HepG2 (cell line): ENCODE data around the gene EEFSEC. TPM values are rescaled to one million over a fixed set of nuclear protein-coding genes. Genes with fewer than 3 reads are reported as not detected.

Experiments
- ATAC-seq: fragments of 200-7000 bp; cut with Tn5 transposase; 3 replicates; pipeline ENCODE4 v1.9.1; 2020; ENCODE audit warnings: mild to moderate bottlenecking, moderate library complexity
- BruUV-seq: library from RNA; stranded (reverse); fragments of 400-500 nt; replicated peaks from 2 replicates; lab custom pipeline; 2021; lab: Mats Ljungman, UMichigan
- CTCF ChIA-PET: fragments of 300-600 bp; formaldehyde crosslinking; extraction: SDS; loops from one replicate; lab custom pipeline; 2021; ENCODE audit warnings: low total read pairs, inconsistent platforms, low intra/inter-chr PET ratio; lab: Yijun Ruan, JAX
- POLR2A ChIA-PET: fragments of 350-600 bp; sonication (Branson Sonifier 250); formaldehyde crosslinking; loops from one replicate; lab custom pipeline; 2020; ENCODE audit warnings: antibody characterized with exemption, inconsistent platforms; lab: Yijun Ruan, JAX
- DNase-seq: peaks from one replicate; pipeline ENCODE4 v3.0.0-alpha.2; 2015; ENCODE audit warnings: low spot score
- FAIRE-seq: peaks from 3 replicates; lab custom pipeline; 2011; peaks lifted over from hg19 to GRCh38; lab: Jason Lieb, UNC
- H2AFZ ChIP-seq: one replicate; pipeline ENCODE4 v1.6.1; 2011; ENCODE audit warnings: low read length, inconsistent platforms
- H3K27ac ChIP-seq: fragments of 300-600 bp; 3 replicates; pipeline ENCODE4 v1.8.0; 2011; ENCODE audit warnings: mixed run types, mild to moderate bottlenecking, mixed read lengths, low read length, inconsistent platforms; ENCODE audit not compliant: insufficient read depth; ENCODE audit errors: extremely low read length
- H3K27me3 ChIP-seq, 2 experiments: fragments of 200-600 bp in 1 of 2; 2 replicates in 1 of 2; 3 replicates in 1 of 2; pipeline versions ENCODE4 v1.6.0 to v1.8.0; 2011; ENCODE audit warnings: low read length in 2 of 2, mild to moderate bottlenecking in 2 of 2, moderate library complexity in 2 of 2, inconsistent platforms in 1 of 2; ENCODE audit not compliant: insufficient read depth in 2 of 2, control insufficient read depth in 1 of 2
- H3K36me3 ChIP-seq, 2 experiments: fragments of 200-600 bp in 1 of 2; replicated peaks in 1 of 2; 2 replicates in 1 of 2; 3 replicates in 1 of 2; pipeline versions ENCODE4 v1.5.1 to v1.8.0; 2011; ENCODE audit warnings: low read length in 2 of 2, inconsistent platforms in 1 of 2; ENCODE audit not compliant: insufficient read depth in 2 of 2, control insufficient read depth in 1 of 2
- H3K4me1 ChIP-seq: 2 replicates; pipeline ENCODE4 v1.5.1; 2012; ENCODE audit warnings: low read length, inconsistent platforms; ENCODE audit not compliant: insufficient read depth
- H3K4me2 ChIP-seq: 2 replicates; pipeline ENCODE4 v1.6.0; 2011; ENCODE audit warnings: low read depth, low read length, inconsistent platforms
- H3K4me3 ChIP-seq, 3 experiments: fragments of 200-600 bp in 1 of 3; sonication (generic), shearing (Covaris generic) in 1 of 3; replicated peaks in 1 of 3; 2 replicates each; pipeline ENCODE4 v1.5.1; 2011 to 2016; ENCODE audit warnings: low read length in 3 of 3, inconsistent platforms in 2 of 3, low read depth in 2 of 3, mild to moderate bottlenecking in 2 of 3, control low read depth in 1 of 3, mixed read lengths in 1 of 3; ENCODE audit not compliant: insufficient read depth in 1 of 3
- H3K79me2 ChIP-seq: one replicate; pipeline ENCODE4 v1.6.1; 2011; ENCODE audit warnings: low read length, inconsistent platforms; ENCODE audit not compliant: insufficient read depth
- H3K9ac ChIP-seq: 2 replicates; pipeline ENCODE4 v1.6.0; 2011; ENCODE audit warnings: mild to moderate bottlenecking, low read depth, low read length, inconsistent platforms; ENCODE audit not compliant: insufficient read depth
- H3K9me3 ChIP-seq: 2 replicates; pipeline ENCODE4 v1.5.1; 2012; ENCODE audit warnings: mild to moderate bottlenecking, low read length
- H4K20me1 ChIP-seq: 2 replicates; pipeline ENCODE4 v1.6.0; 2011; ENCODE audit warnings: inconsistent platforms, mild to moderate bottlenecking, low read length, moderate library complexity; ENCODE audit not compliant: insufficient read depth
- ATM ChIP-seq: fragments of 450-650 bp; IDR thresholded peaks from 2 replicates; pipeline ENCODE4 v1.7.1; 2017; ENCODE audit warnings: mild to moderate bottlenecking, borderline replicate concordance
- NFKB2 ChIP-seq: sonication (generic); formaldehyde crosslinking; IDR thresholded peaks from 2 replicates; pipeline ENCODE4 v1.4.0; 2020; ENCODE audit warnings: missing genetic modification reagents, borderline replicate concordance
- PAXIP1 ChIP-seq: sonication (generic); formaldehyde crosslinking; conservative IDR thresholded peaks from 2 replicates; pipeline ENCODE4 v1.4.0; 2020; ENCODE audit warnings: mild to moderate bottlenecking, missing genetic modification reagents, moderate library complexity
- STAT5B ChIP-seq: sonication (generic); formaldehyde crosslinking; IDR thresholded peaks from 2 replicates; pipeline ENCODE4 v1.4.0; 2020; ENCODE audit warnings: missing genetic modification reagents
- ZNF496 ChIP-seq: sonication (generic); formaldehyde crosslinking; IDR thresholded peaks from 2 replicates; pipeline ENCODE4 v1.8.1; 2023; ENCODE audit warnings: mild to moderate bottlenecking, moderate library complexity, missing genetic modification reagents; ENCODE audit not compliant: insufficient replicate concordance
- ZNF543 ChIP-seq: sonication (generic); formaldehyde crosslinking; IDR thresholded peaks from 2 replicates; pipeline ENCODE4 v1.4.0; 2020; ENCODE audit warnings: mild to moderate bottlenecking, missing genetic modification reagents
- WGBS: methylation state at CpG from one replicate; pipeline ENCODE4 v1.1.6; 2017; ENCODE audit warnings: low lambda C conversion rate; 5-methylcytosine and 5-hydroxymethylcytosine counted together
- in situ Hi-C: cut with HindIII; loops from 2 replicates; pipeline ENCODE4 v1.10.0; 2017; ENCODE audit warnings: low pct_unique_long_range_greater_than_20kb; ENCODE audit not compliant: extremely low pct_ligation_motif_present
- intact Hi-C: fragments of 100-400 bp; cut with micrococcal nuclease; formaldehyde crosslinking; loops from one replicate; pipeline ENCODE4 v1.10.0; 2022; ENCODE audit not compliant: unreplicated experiment
- polyA plus RNA-seq, 8 experiments: library from polyadenylated mRNA; depleted of rRNA in 3 of 8; stranded (reverse) in 7 of 8; unstranded in 1 of 8; fragments of >200 nt; fragmentation: Illumina TruSeq in 4 of 8; extraction: Trizol in 4 of 8; gene quantifications; 2 replicates each; pipeline versions ENCODE4 v1.2.1 to v1.2.3, GENCODE V29; 2011 to 2016; ENCODE audit warnings: low read depth in 4 of 8, missing spikeins in 1 of 8, mixed read lengths in 1 of 8; ENCODE audit not compliant: insufficient read depth in 1 of 8
- total RNA-seq, 5 experiments: library from RNA; depleted of rRNA; stranded (reverse); fragments of >200 nt; fragmentation: Illumina TruSeq; extraction: Trizol; gene quantifications; 2 replicates each; pipeline ENCODE4 v1.2.3, GENCODE V29; 2016; ENCODE audit warnings: low read depth in 1 of 5

The EEFSEC gene
- total and polyA plus RNA-seq, 2 of the 13 experiments (the other 11 are each of a cell fraction or from before 2014, with no cell fraction given) = 6.4 to 24.2 TPM

- Histone ChIP-seq H2AFZ (no peak overlapping the region), H3K36me3 (peaks cover 5 to 7% of the 10 kb centered on the region in 2 experiments; a peak in 4 of 5 replicates), H3K9me3 (no peaks in the 10 kb centered on the region), H3K4me2 (no peak overlapping the region), H3K4me1 (peaks cover 13% of the 10 kb centered on the region), H3K27me3 (no peaks in the 10 kb centered on the region), H3K27ac (no peak overlapping the region), H4K20me1 (no peaks in the 10 kb centered on the region), H3K79me2 (no peaks in the 10 kb centered on the region), H3K9ac (no peak overlapping the region), H3K4me3 (no peak overlapping the region)
- POLR2A ChIA-PET = interaction anchor here (1.4 kb wide), 1 partner anchor 140 kb away, joined by 3 read pairs; no protein-coding TSS in a partner anchor
- no peak for DNase-seq
- TF ChIP-seq ATM (no peak), PAXIP1 (CRISPR knock-in tag) (no peak), STAT5B (CRISPR knock-in tag) (no peak), ZNF496 (no peak), ZNF543 (no peak), NFKB2 (CRISPR knock-in tag) (no peak)
- no peak for FAIRE-seq
- in situ Hi-C loops = loop anchor here (5.0 kb wide), 1 partner anchor 179 kb away; no protein-coding TSS in a partner anchor
- CTCF ChIA-PET = interaction anchor here (1.1 kb wide), 1 partner anchor 137 kb away, joined by 3 read pairs; no protein-coding TSS in a partner anchor
- no peak for ATAC-seq
- intact Hi-C loops = no loop called here
- BruUV-seq = no TSS peak
- WGBS = 93% methylated on average over 4 of the region's 6 CpGs
These were observed 154.6 kb downstream of the EEFSEC start for GRCh38 chr3:128307781-128308469.
